HCT116 (cell line): Measurements from ENCODE around the gene GATAD2B. TPM values are rescaled to one million over a fixed set of nuclear protein-coding genes. Genes with fewer than 3 reads are reported as not detected.

Source experiments
- ATAC-seq: fragments of 200-7000 bp; cut with Tn5 transposase; 2 replicates; pipeline ENCODE4 v1.9.1; 2020; ENCODE audit warnings: mild to moderate bottlenecking, moderate library complexity
- BruUV-seq: library from RNA; stranded (reverse); fragments of 400-500 nt; replicated peaks from 2 replicates; lab custom pipeline; 2021; lab: Mats Ljungman, UMichigan
- CTCF ChIA-PET: fragments of 300-600 bp; sonication (Branson Sonifier 250); formaldehyde crosslinking; loops from one replicate; lab custom pipeline; 2021; ENCODE audit warnings: antibody characterized with exemption; lab: Charles Lee
- POLR2A ChIA-PET: fragments of 300-600, 350-600 bp; sonication (Branson Sonifier 250); formaldehyde crosslinking; loops from one replicate; lab custom pipeline; 2021; ENCODE audit warnings: antibody characterized with exemption; lab: Charles Lee
- RAD21 ChIA-PET, 2 experiments: fragments of 300-600 bp; sonication (Branson Sonifier 250); formaldehyde crosslinking; loops; one replicate each; lab custom pipeline; 2023; ENCODE audit warnings: low total read pairs in 2 of 2; ENCODE audit not compliant: uncharacterized antibody in 2 of 2, unreplicated experiment in 2 of 2, low non-redundant PET in 1 of 2; lab: Charles Lee
- DNase-seq: peaks from one replicate; pipeline ENCODE4 v3.0.0-alpha.2; 2010; ENCODE audit warnings: low read depth, low spot score
- H2AFZ ChIP-seq: fragments of 200-600 bp; shearing (Covaris generic), sonication (generic); 2 replicates; pipeline ENCODE4 v1.6.1; 2017; ENCODE audit warnings: low read depth, mixed run types, mixed read lengths, antibody characterized with exemption, low read length; ENCODE audit not compliant: poor library complexity, severe bottlenecking
- H3K27ac ChIP-seq: 2 replicates; pipeline ENCODE4 v1.5.1; 2012; ENCODE audit warnings: low read depth, low read length
- H3K27me3 ChIP-seq: fragments of 200-600 bp; sonication (generic); 2 replicates; pipeline ENCODE4 v1.6.1; 2016; ENCODE audit warnings: mixed run types, low read length, mixed read lengths; ENCODE audit not compliant: insufficient read depth
- H3K36me3 ChIP-seq, 2 experiments: fragments of 200-500 bp in 1 of 2; fragments of 200-600 bp in 1 of 2; sonication (Bioruptor generic) in 1 of 2; sonication (generic) in 1 of 2; 2 replicates each; pipeline versions ENCODE4 v1.5.1 to v1.6.1; 2014 to 2016; ENCODE audit warnings: low read length in 2 of 2, inconsistent platforms in 1 of 2, mixed read lengths in 1 of 2, mixed run types in 1 of 2; ENCODE audit not compliant: insufficient read depth in 2 of 2, control insufficient read depth in 1 of 2
- H3K4me1 ChIP-seq, 2 experiments: fragments of 200-600 bp in 1 of 2; sonication (generic) in 1 of 2; 2 replicates each; pipeline versions ENCODE4 v1.5.1 to v1.6.1; 2012 to 2017; ENCODE audit warnings: low read length in 2 of 2, inconsistent platforms in 1 of 2, mild to moderate bottlenecking in 1 of 2, mixed read lengths in 1 of 2, mixed run types in 1 of 2, moderate library complexity in 1 of 2; ENCODE audit not compliant: insufficient read depth in 2 of 2, control insufficient read depth in 1 of 2
- H3K4me2 ChIP-seq: fragments of 200-600 bp; sonication (generic); 2 replicates; pipeline ENCODE4 v1.6.1; 2017; ENCODE audit warnings: mixed run types, low read length, mixed read lengths
- H3K4me3 ChIP-seq, 2 experiments: fragments of 200-600 bp in 1 of 2; sonication (generic) in 1 of 2; replicated peaks in 1 of 2; 2 replicates each; pipeline ENCODE4 v1.5.1; 2011 to 2016; ENCODE audit warnings: low read length in 2 of 2, control low read depth in 1 of 2, low read depth in 1 of 2, mild to moderate bottlenecking in 1 of 2, mixed read lengths in 1 of 2, mixed run types in 1 of 2
- H3K79me2 ChIP-seq: fragments of 200-600 bp; sonication (generic); 2 replicates; pipeline ENCODE4 v1.6.1; 2017; ENCODE audit warnings: mild to moderate bottlenecking, mixed run types, low read length, moderate library complexity, mixed read lengths; ENCODE audit not compliant: insufficient read depth
- H3K9ac ChIP-seq: fragments of 200-600 bp; sonication (generic); 2 replicates; pipeline ENCODE4 v1.6.1; 2016; ENCODE audit warnings: low read length, mixed read lengths
- H3K9me2 ChIP-seq: fragments of 200-600 bp; sonication (generic), shearing (Covaris generic); 2 replicates; pipeline ENCODE4 v1.6.1; 2017; ENCODE audit warnings: mixed run types, mild to moderate bottlenecking, moderate library complexity; ENCODE audit not compliant: insufficient read depth
- H3K9me3 ChIP-seq, 2 experiments: fragments of 200-500 bp in 1 of 2; fragments of 200-600 bp in 1 of 2; sonication (Bioruptor generic) in 1 of 2; sonication (generic) in 1 of 2; 2 replicates each; pipeline ENCODE4 v1.6.1; 2014 to 2017; ENCODE audit warnings: low read length in 2 of 2, mixed read lengths in 2 of 2, inconsistent platforms in 1 of 2, low read depth in 1 of 2, mild to moderate bottlenecking in 1 of 2, mixed run types in 1 of 2, moderate library complexity in 1 of 2; ENCODE audit not compliant: control insufficient read depth in 1 of 2, insufficient read depth in 1 of 2
- H4K20me1 ChIP-seq: fragments of 200-600 bp; sonication (generic), shearing (Covaris generic); 2 replicates; pipeline ENCODE4 v1.6.1; 2017; ENCODE audit warnings: mixed run types, mild to moderate bottlenecking, moderate library complexity; ENCODE audit not compliant: insufficient read depth
- CEBPB ChIP-seq: IDR thresholded peaks from 2 replicates; pipeline ENCODE4 v1.6.1; 2012; ENCODE audit warnings: low read depth
- ELF1 ChIP-seq: IDR thresholded peaks from 2 replicates; pipeline ENCODE4 v1.6.1; 2012; ENCODE audit warnings: low read depth, borderline replicate concordance
- EZH2 ChIP-seq: fragments of 200-600 bp; sonication (generic); IDR thresholded peaks from 2 replicates; pipeline ENCODE4 v1.6.1; 2017; ENCODE audit warnings: antibody characterized with exemption, mixed run types
- EZH2phosphoT487 ChIP-seq: fragments of 200-600 bp; IDR thresholded peaks from 2 replicates; pipeline ENCODE4 v1.6.1; 2018; ENCODE audit warnings: antibody characterized with exemption, borderline replicate concordance
- FOSL1 ChIP-seq: IDR thresholded peaks from 2 replicates; pipeline ENCODE4 v1.6.1; 2012; ENCODE audit warnings: low read depth
- RAD21 ChIP-seq: IDR thresholded peaks from 2 replicates; pipeline ENCODE4 v1.6.1; 2012; ENCODE audit warnings: low read depth, mild to moderate bottlenecking
- REST ChIP-seq: IDR thresholded peaks from 2 replicates; pipeline ENCODE4 v1.6.1; 2012; ENCODE audit warnings: low read depth
- SIN3A ChIP-seq: IDR thresholded peaks from 2 replicates; pipeline ENCODE4 v1.6.1; 2012; ENCODE audit warnings: low read depth
- SP1 ChIP-seq: IDR thresholded peaks from 2 replicates; pipeline ENCODE4 v1.6.1; 2012; ENCODE audit warnings: low read depth
- TCF7L2 ChIP-seq: IDR thresholded peaks from 2 replicates; pipeline ENCODE4 v1.7.0; 2011; ENCODE audit warnings: borderline replicate concordance, inconsistent platforms; ENCODE audit not compliant: insufficient read depth, insufficient read length; ENCODE audit errors: extremely low read depth
- YY1 ChIP-seq: IDR thresholded peaks from 2 replicates; pipeline ENCODE4 v1.6.1; 2011; ENCODE audit warnings: low read length, low read depth, moderate library complexity, mild to moderate bottlenecking; ENCODE audit not compliant: insufficient replicate concordance; ENCODE audit errors: extremely low read depth
- ZFX ChIP-seq: fragments of 450-650 bp; IDR thresholded peaks from 2 replicates; pipeline ENCODE4 v1.6.1; 2017
- intact Hi-C: fragments of 100-400 bp; cut with micrococcal nuclease; formaldehyde crosslinking; loops from 2 replicates; pipeline ENCODE4 v1.10.0; 2022
- total RNA-seq: library from RNA; stranded (reverse); gene quantifications from one replicate; pipeline ENCODE4 v1.2.1, GENCODE V29; 2021; ENCODE audit not compliant: unreplicated experiment

GATAD2B gene
- total RNA-seq, 1 experiment from 2014 or later = 50.2 TPM

DNA sequence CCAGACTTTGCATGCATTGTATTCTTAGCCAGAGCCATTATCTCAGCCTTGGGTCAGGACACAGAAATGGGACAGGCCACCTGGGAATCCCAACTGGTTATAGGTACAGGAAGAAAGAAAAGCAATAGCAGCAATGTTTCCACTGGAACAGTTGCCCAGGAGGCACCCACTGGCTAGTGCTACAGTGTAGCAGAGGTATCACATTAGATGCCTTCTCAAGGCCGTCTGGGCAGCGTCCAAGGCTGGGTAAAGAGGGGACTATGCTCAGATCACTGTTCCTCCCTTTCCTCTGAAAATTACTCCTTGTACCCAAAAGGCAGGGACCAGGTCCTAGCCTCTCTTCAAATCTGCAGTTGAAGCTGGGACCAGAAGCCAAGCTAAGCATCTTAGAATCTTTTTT lies 47.6 kb upstream of the GATAD2B start:
- no TSS peak for BruUV-seq
- no peak overlapping the region for H3K27ac ChIP-seq
- ChIA-PET RAD21 (no interaction called here), CTCF (no interaction called here), POLR2A (no interaction called here)
- H3K79me2 ChIP-seq = peaks cover 8% of the 10 kb centered on the region; the same call in 1 of the 2 replicates
- no peaks in the 10 kb centered on the region for H3K9me3 ChIP-seq
- no peak for ATAC-seq
- no peak overlapping the region for H3K4me2 ChIP-seq
- H4K20me1 ChIP-seq = no peaks in the 10 kb centered on the region
- peaks cover 7 to 17% of the 10 kb centered on the region in 2 experiments; a peak in 2 of 4 replicates for H3K36me3 ChIP-seq
- H3K4me1 ChIP-seq = peaks cover 11 to 27% of the 10 kb centered on the region in 2 experiments
- TF ChIP-seq EZH2phosphoT487 = no peak
- TF ChIP-seq FOSL1 = no peak
- TF ChIP-seq ELF1 = no peak
- TF ChIP-seq RAD21 = no peak
- no peak for TF ChIP-seq EZH2
- no peak for TF ChIP-seq SP1
- TF ChIP-seq CEBPB = no peak
- TF ChIP-seq REST = no peak
- TF ChIP-seq ZFX = no peak
- no peak for TF ChIP-seq YY1
- no peak for TF ChIP-seq SIN3A
- TF ChIP-seq TCF7L2 = no peak
- intact Hi-C loops = no loop called here
- H3K27me3 ChIP-seq = no peaks in the 10 kb centered on the region
- no peak for DNase-seq
- H3K4me3 ChIP-seq = no peak overlapping the region
- H3K9ac ChIP-seq = no peak overlapping the region
- H3K9me2 ChIP-seq = no peaks in the 10 kb centered on the region
- no peak overlapping the region for H2AFZ ChIP-seq
